ENCODE data around the gene SYNM. TPM values are rescaled to one million over a fixed set of nuclear protein-coding genes. Genes with fewer than 3 reads are reported as not detected.
"Not testable (repeated sequence)": the region's sequence is repeated elsewhere in the genome, so short reads cannot be mapped to it uniquely, and the experiment has no call there.

Gene SYNM
- polyA plus RNA-seq, 2 donors = 20.3 to 40.8 TPM

GRCh38 chr15:99070208-99070607 is 34.7 kb upstream of the SYNM start:
- Histone ChIP-seq H3K9me3 (ENCODE audit: control insufficient read depth in 2 of 2, insufficient read depth in 1 of 2, low read depth in 1 of 2, low read length in 1 of 2) (no peaks in the 10 kb centered on the region), H3K27ac (ENCODE audit: low read depth in 2 of 2, low read length in 1 of 2) (no peak overlapping the region), H3K4me1 (ENCODE audit: control insufficient read depth in 2 of 2, insufficient read depth in 2 of 2, low read length in 1 of 2) (no peaks in the 10 kb centered on the region), H3K4me3 (ENCODE audit: low read depth in 1 of 2, low read length in 2 of 2) (no peak overlapping the region), H3K27me3 (ENCODE audit: control insufficient read depth in 1 of 2, insufficient read depth in 2 of 2, low read length in 2 of 2) (no peaks in the 10 kb centered on the region), H3K36me3 (ENCODE audit: control insufficient read depth in 2 of 2, insufficient read depth in 2 of 2, low read length in 1 of 2) (no peaks in the 10 kb centered on the region)
- 59 to 60% methylated on average over 5 of the region's 5 CpGs for WGBS, 2 donors

DNA sequence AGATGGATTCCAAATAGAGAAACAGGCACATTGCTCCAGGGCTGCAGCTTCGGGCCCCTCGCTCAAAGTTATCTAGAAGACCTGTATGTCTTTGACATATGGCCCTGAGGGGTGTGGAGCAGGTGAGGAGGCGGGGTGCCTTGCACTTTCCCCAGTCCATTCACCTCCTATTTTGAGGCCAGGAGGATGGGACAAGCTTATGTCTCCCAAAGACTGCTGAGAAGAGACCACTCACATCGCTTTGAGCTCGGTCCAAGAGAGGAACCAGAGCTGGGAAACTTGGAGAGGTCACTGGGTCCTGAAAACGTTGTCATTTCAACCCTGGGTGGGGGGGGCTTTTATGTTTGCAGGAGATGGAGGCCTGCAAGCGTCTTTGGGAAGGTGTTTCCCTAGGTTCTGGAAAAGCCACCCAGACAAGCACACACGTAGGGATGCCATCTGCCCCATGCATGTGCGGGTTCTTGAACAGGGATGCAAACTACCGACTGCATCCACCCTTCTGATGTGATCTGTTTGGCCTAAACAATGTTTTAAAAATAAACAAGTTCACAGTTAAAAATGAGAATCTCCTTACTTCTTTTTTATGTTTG is 33.7 kb upstream of the SYNM start:
- Histone ChIP-seq H3K9me3 (ENCODE audit: control insufficient read depth in 2 of 2, insufficient read depth in 1 of 2, low read depth in 1 of 2, low read length in 1 of 2) (no peaks in the 10 kb centered on the region), H3K27me3 (ENCODE audit: control insufficient read depth in 1 of 2, insufficient read depth in 2 of 2, low read length in 2 of 2) (no peaks in the 10 kb centered on the region), H3K4me1 (ENCODE audit: control insufficient read depth in 2 of 2, insufficient read depth in 2 of 2, low read length in 1 of 2) (no peaks in the 10 kb centered on the region), H3K4me3 (ENCODE audit: low read depth in 1 of 2, low read length in 2 of 2) (no peak overlapping the region), H3K27ac (ENCODE audit: low read depth in 2 of 2, low read length in 1 of 2) (no peak overlapping the region), H3K36me3 (ENCODE audit: control insufficient read depth in 2 of 2, insufficient read depth in 2 of 2, low read length in 1 of 2) (no peaks in the 10 kb centered on the region)
- 85 to 87% methylated on average over 10 of the region's 10 CpGs for WGBS, 2 donors

DNA sequence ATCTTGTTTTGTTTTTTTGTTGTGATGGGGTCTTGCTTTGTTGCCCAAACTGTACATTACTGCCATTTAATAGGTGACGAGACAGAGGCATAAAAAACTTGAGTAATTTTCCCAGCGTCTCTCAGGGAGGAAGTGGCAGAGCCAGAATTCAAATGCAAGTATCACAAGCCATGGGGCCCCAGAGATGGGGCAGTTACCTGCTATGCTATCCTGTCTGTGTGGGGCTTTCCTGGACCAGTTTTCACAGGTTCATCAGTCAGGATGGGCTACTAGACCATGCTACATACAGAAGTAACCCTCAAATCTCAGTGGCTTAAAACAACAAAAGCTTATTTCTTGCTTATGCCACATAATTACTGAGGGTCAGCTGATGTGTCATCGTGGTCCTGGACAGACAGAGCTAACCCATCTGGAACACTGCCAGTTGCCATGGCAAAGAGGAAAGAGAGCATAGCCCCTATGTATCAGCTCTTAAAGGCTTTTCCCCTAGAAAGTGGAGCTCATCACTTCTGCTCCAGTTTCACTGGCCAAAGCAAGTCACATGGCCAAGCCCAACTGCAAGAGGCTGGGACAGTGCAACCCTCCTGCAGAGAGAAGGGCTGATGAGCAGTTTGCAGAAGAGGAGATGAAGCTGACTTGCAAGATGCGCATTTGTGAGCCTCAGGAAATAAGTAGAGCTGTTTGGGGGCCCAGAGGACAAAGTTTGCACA is 31.7 kb upstream of the SYNM start:
- Histone ChIP-seq H3K9me3 (ENCODE audit: control insufficient read depth in 2 of 2, insufficient read depth in 1 of 2, low read depth in 1 of 2, low read length in 1 of 2) (no peaks in the 10 kb centered on the region), H3K27me3 (ENCODE audit: control insufficient read depth in 1 of 2, insufficient read depth in 2 of 2, low read length in 2 of 2) (no peaks in the 10 kb centered on the region), H3K36me3 (ENCODE audit: control insufficient read depth in 2 of 2, insufficient read depth in 2 of 2, low read length in 1 of 2) (no peaks in the 10 kb centered on the region), H3K4me3 (ENCODE audit: low read depth in 1 of 2, low read length in 2 of 2) (no peak overlapping the region), H3K27ac (ENCODE audit: low read depth in 2 of 2, low read length in 1 of 2) (no peak overlapping the region), H3K4me1 (ENCODE audit: control insufficient read depth in 2 of 2, insufficient read depth in 2 of 2, low read length in 1 of 2) (no peaks in the 10 kb centered on the region)
- 60 to 68% methylated on average over 4 of the region's 4 CpGs for WGBS, 2 donors

- H3K27ac ChIP-seq (ENCODE audit: low read depth in 2 of 2, low read length in 1 of 2) = no peak overlapping the region
- no peaks in the 10 kb centered on the region for H3K4me1 ChIP-seq (ENCODE audit: control insufficient read depth in 2 of 2, insufficient read depth in 2 of 2, low read length in 1 of 2)
- WGBS, 2 donors = 85 to 90% methylated on average over 5 of the region's 5 CpGs
- H3K36me3 ChIP-seq (ENCODE audit: control insufficient read depth in 2 of 2, insufficient read depth in 2 of 2, low read length in 1 of 2) = no peaks in the 10 kb centered on the region
- H3K4me3 ChIP-seq (ENCODE audit: low read depth in 1 of 2, low read length in 2 of 2) = no peak overlapping the region
- H3K9me3 ChIP-seq (ENCODE audit: control insufficient read depth in 2 of 2, insufficient read depth in 1 of 2, low read depth in 1 of 2, low read length in 1 of 2) = no peaks in the 10 kb centered on the region
- H3K27me3 ChIP-seq (ENCODE audit: control insufficient read depth in 1 of 2, insufficient read depth in 2 of 2, low read length in 2 of 2) = peaks cover 0 to 2% of the 10 kb centered on the region in 2 donors
Measured at GRCh38 chr15:99074446-99074845, 30.4 kb upstream of the SYNM start.

DNA sequence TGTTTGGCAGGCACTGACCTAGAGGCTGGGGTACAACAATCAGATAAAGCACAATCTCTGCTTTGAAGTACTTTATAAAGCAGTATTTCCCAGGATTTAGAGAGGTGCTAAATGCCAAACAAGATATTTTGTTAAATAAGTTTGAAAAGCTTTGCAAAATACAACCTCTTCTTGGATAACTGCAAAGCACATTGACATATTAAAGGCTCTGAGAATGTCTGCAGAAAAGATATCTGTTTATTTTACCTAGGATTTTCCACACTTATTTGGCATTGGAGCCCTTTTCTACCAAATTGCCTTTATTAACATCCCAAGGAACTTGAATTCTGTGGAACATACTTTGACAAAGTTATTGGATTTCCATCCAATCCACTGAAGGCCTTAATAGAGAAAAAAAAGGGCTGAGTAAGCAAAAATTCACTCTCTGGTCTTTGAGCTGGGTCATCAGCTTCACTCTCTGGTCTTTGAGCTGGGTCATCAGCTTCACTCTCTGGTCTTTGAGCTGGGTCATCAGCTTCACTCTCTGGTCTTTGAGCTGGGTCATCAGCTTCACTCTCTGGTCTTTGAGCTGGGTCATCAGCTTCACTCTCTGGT is 29.7 kb upstream of the SYNM start:
- not testable (repeated sequence) for H3K9me3 ChIP-seq (ENCODE audit: control insufficient read depth in 2 of 2, insufficient read depth in 1 of 2, low read depth in 1 of 2, low read length in 1 of 2); H3K36me3 ChIP-seq (ENCODE audit: control insufficient read depth in 2 of 2, insufficient read depth in 2 of 2, low read length in 1 of 2); H3K27me3 ChIP-seq (ENCODE audit: control insufficient read depth in 1 of 2, insufficient read depth in 2 of 2, low read length in 2 of 2); H3K4me1 ChIP-seq (ENCODE audit: control insufficient read depth in 2 of 2, insufficient read depth in 2 of 2, low read length in 1 of 2); H3K4me3 ChIP-seq (ENCODE audit: low read depth in 1 of 2, low read length in 2 of 2); H3K27ac ChIP-seq (ENCODE audit: low read depth in 2 of 2, low read length in 1 of 2)

DNA sequence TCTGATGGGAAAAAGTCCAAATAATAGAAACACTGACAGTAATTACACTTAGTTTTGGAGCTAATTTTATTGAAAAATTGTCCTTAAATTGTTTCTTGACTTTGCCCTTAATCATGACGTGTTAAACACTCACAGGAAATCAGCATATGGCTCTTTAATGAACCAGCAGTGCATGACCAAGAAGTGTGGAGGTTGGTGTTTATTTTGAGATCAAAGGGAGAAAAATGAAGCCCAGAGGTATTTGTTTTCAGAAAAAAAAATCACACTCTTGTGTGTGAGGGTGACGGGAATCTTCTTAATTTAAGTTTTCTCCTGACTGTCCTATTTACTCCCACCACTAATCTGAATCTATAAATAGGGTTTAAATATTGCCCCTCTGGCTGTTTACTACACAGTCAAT is 28.8 kb upstream of the SYNM start:
- Histone ChIP-seq H3K4me3 (ENCODE audit: low read depth in 1 of 2, low read length in 2 of 2) (no peak overlapping the region), H3K27ac (ENCODE audit: low read depth in 2 of 2, low read length in 1 of 2) (no peak overlapping the region), H3K9me3 (ENCODE audit: control insufficient read depth in 2 of 2, insufficient read depth in 1 of 2, low read depth in 1 of 2, low read length in 1 of 2) (no peaks in the 10 kb centered on the region)

DNA sequence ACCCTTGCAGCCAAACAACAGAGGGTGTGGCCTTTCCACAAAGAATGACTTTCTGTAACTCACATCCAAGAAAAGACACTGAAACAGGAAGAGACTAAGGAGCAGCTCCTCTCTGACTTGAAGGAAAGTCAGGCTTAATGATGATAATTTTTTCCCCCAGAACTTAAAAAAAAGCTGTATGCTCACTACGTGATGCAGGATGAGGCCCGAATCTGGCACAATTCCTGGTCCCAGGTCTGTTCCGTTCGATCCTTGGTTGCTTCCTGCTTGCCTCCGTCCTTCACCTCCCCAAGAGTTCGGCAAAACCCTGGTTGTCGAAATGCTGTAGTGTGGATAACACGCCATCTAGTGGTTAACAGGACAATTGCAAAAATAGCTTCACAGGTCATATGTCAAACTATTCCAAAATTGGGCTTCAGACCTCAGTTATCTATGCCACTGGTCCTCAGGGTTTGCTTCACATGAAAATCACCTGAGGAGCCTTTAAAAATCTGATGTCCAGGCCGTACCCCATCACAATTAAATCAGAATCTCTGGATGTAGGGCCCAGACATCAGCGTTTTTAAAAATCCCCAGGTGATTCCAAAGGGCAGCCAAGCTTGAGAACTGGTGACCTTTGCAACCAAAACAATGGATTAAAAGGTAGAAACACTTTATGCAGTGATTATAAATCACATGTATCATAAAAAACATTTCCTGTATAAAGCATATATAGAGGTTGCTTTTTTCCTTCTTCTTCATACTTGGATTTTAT is 28.1 kb upstream of the SYNM start:
- H3K4me3 ChIP-seq (ENCODE audit: low read depth in 1 of 2, low read length in 2 of 2) = peak overlapping the region; percentile 25 to 33
- H3K27ac ChIP-seq (ENCODE audit: low read depth in 2 of 2, low read length in 1 of 2) = peak overlapping the region in 1 of 2 donors; percentile 68
- WGBS, 2 donors = 6 to 7% methylated on average over 10 of the region's 10 CpGs
- H3K4me1 ChIP-seq (ENCODE audit: control insufficient read depth in 2 of 2, insufficient read depth in 2 of 2, low read length in 1 of 2) = no peaks in the 10 kb centered on the region
- H3K36me3 ChIP-seq (ENCODE audit: control insufficient read depth in 2 of 2, insufficient read depth in 2 of 2, low read length in 1 of 2) = no peaks in the 10 kb centered on the region
- peaks cover 0 to 2% of the 10 kb centered on the region in 2 donors for H3K27me3 ChIP-seq (ENCODE audit: control insufficient read depth in 1 of 2, insufficient read depth in 2 of 2, low read length in 2 of 2)
- H3K9me3 ChIP-seq (ENCODE audit: control insufficient read depth in 2 of 2, insufficient read depth in 1 of 2, low read depth in 1 of 2, low read length in 1 of 2) = no peaks in the 10 kb centered on the region

More for the DNA sequence above, 28.8 kb upstream of the SYNM start:
- peaks cover 0 to 2% of the 10 kb centered on the region in 2 donors for H3K27me3 ChIP-seq (ENCODE audit: control insufficient read depth in 1 of 2, insufficient read depth in 2 of 2, low read length in 2 of 2)
- WGBS, 2 donors = 50 to 52% methylated on average over 2 of the region's 2 CpGs
- H3K4me1 ChIP-seq (ENCODE audit: control insufficient read depth in 2 of 2, insufficient read depth in 2 of 2, low read length in 1 of 2) = no peaks in the 10 kb centered on the region
- H3K36me3 ChIP-seq (ENCODE audit: control insufficient read depth in 2 of 2, insufficient read depth in 2 of 2, low read length in 1 of 2) = no peaks in the 10 kb centered on the region

DNA sequence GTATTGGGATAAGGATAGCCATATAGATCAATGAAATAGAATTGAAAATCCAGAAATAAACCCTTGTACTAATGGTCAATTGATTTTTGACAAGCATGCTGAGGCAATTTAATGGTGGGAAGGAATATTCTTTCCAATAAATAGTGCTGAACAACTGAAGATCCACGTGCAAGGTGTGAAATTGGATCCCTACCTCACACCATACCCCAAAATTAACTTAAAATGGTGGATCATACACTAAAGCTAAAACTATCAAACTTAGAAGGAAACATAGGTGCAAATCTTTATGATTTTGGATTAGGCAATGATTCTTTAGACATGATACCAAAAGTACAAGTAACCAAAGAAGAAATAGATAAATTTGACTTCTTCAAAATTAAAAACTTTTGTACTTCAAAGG is 22.1 kb upstream of the SYNM start:
- WGBS, 2 donors = 80 to 94% methylated on average over 1 of the region's 1 CpG
- Histone ChIP-seq H3K27me3 (ENCODE audit: control insufficient read depth in 1 of 2, insufficient read depth in 2 of 2, low read length in 2 of 2) (peaks cover 0 to 2% of the 10 kb centered on the region in 2 donors), H3K36me3 (ENCODE audit: control insufficient read depth in 2 of 2, insufficient read depth in 2 of 2, low read length in 1 of 2) (no peaks in the 10 kb centered on the region), H3K27ac (ENCODE audit: low read depth in 2 of 2, low read length in 1 of 2) (no peak overlapping the region), H3K4me1 (ENCODE audit: control insufficient read depth in 2 of 2, insufficient read depth in 2 of 2, low read length in 1 of 2) (no peaks in the 10 kb centered on the region), H3K4me3 (ENCODE audit: low read depth in 1 of 2, low read length in 2 of 2) (no peak overlapping the region), H3K9me3 (ENCODE audit: control insufficient read depth in 2 of 2, insufficient read depth in 1 of 2, low read depth in 1 of 2, low read length in 1 of 2) (no peaks in the 10 kb centered on the region)

GRCh38 chr15:99084965-99085364 is 19.9 kb upstream of the SYNM start:
- WGBS, 2 donors = 94 to 96% methylated on average over 10 of the region's 10 CpGs

More at GRCh38 chr15:99084965-99085364, 19.9 kb upstream of the SYNM start:
- H3K4me3 ChIP-seq (ENCODE audit: low read depth in 1 of 2, low read length in 2 of 2) = no peak overlapping the region
- no peak overlapping the region for H3K27ac ChIP-seq (ENCODE audit: low read depth in 2 of 2, low read length in 1 of 2)
- H3K27me3 ChIP-seq (ENCODE audit: control insufficient read depth in 1 of 2, insufficient read depth in 2 of 2, low read length in 2 of 2) = no peaks in the 10 kb centered on the region
- H3K9me3 ChIP-seq (ENCODE audit: control insufficient read depth in 2 of 2, insufficient read depth in 1 of 2, low read depth in 1 of 2, low read length in 1 of 2) = no peaks in the 10 kb centered on the region
- no peaks in the 10 kb centered on the region for H3K4me1 ChIP-seq (ENCODE audit: control insufficient read depth in 2 of 2, insufficient read depth in 2 of 2, low read length in 1 of 2)
- no peaks in the 10 kb centered on the region for H3K36me3 ChIP-seq (ENCODE audit: control insufficient read depth in 2 of 2, insufficient read depth in 2 of 2, low read length in 1 of 2)

Measured in esophagus (tissue), 2 donors.